IMR-90 (cell line): Measurements from ENCODE around the gene CACNA1G. TPM values are rescaled to one million over a fixed set of nuclear protein-coding genes. Genes with fewer than 3 reads are reported as not detected.

Experiments
- ATAC-seq: fragments of 200-7000 bp; cut with Tn5 transposase; 2 replicates; pipeline ENCODE4 v1.9.1; 2020; ENCODE audit warnings: low read depth, mild to moderate bottlenecking, moderate library complexity
- BruUV-seq: library from RNA; stranded (reverse); fragments of 400-500 nt; replicated peaks from 2 replicates; lab custom pipeline; 2021; lab: Mats Ljungman, UMichigan
- CTCF ChIA-PET: fragments of 300-600 bp; formaldehyde crosslinking; extraction: SDS; loops from one replicate; lab custom pipeline; 2021; ENCODE audit warnings: antibody characterized with exemption; lab: Yijun Ruan, JAX
- POLR2A ChIA-PET: fragments of 300-600 bp; sonication (Branson Sonifier 250); formaldehyde crosslinking; loops from one replicate; lab custom pipeline; 2022; ENCODE audit warnings: antibody characterized with exemption; ENCODE audit not compliant: unreplicated experiment; lab: Charles Lee
- DNase-seq: peaks from one replicate; pipeline ENCODE4 v3.0.0; 2013
- H2AFZ ChIP-seq: replicated peaks from 2 replicates; pipeline ENCODE3; 2013; ENCODE audit warnings: low read length, mild to moderate bottlenecking; ENCODE audit not compliant: poor library complexity
- H2AK5ac ChIP-seq: 2 replicates; pipeline ENCODE4 v1.6.1; 2013; ENCODE audit warnings: low read depth, low read length, inconsistent platforms
- H2AK9ac ChIP-seq: replicated peaks from 2 replicates; pipeline ENCODE3; 2013; ENCODE audit warnings: mild to moderate bottlenecking, low read depth, low read length, moderate library complexity; ENCODE audit not compliant: poor library complexity
- H2BK120ac ChIP-seq: 2 replicates; pipeline ENCODE4 v1.6.1; 2013; ENCODE audit warnings: low read depth, low read length, inconsistent platforms
- H2BK15ac ChIP-seq: 3 replicates; pipeline ENCODE4 v1.6.1; 2013; ENCODE audit warnings: low read depth, low read length, inconsistent platforms
- H2BK20ac ChIP-seq: 2 replicates; pipeline ENCODE4 v1.6.1; 2013; ENCODE audit warnings: low read depth, mild to moderate bottlenecking, inconsistent platforms, low read length, moderate library complexity
- H2BK5ac ChIP-seq: 2 replicates; pipeline ENCODE4 v1.6.1; 2013; ENCODE audit warnings: mild to moderate bottlenecking, low read depth, low read length, inconsistent platforms; ENCODE audit not compliant: poor library complexity, severe bottlenecking
- H3K14ac ChIP-seq: replicated peaks from 2 replicates; pipeline ENCODE4 v1.6.1; 2013; ENCODE audit warnings: low read depth, low read length, inconsistent platforms
- H3K18ac ChIP-seq: 2 replicates; pipeline ENCODE4 v1.6.1; 2013; ENCODE audit warnings: low read depth, low read length, control low read depth
- H3K23ac ChIP-seq: 2 replicates; pipeline ENCODE4 v1.6.1; 2013; ENCODE audit warnings: low read depth, low read length, inconsistent platforms
- H3K27ac ChIP-seq: 2 replicates; pipeline ENCODE4 v1.5.1; 2013; ENCODE audit warnings: mild to moderate bottlenecking, control low read depth, low read length; ENCODE audit not compliant: insufficient read depth
- H3K27me3 ChIP-seq: 2 replicates; pipeline ENCODE4 v1.6.1; 2013; ENCODE audit warnings: low read length; ENCODE audit not compliant: control insufficient read depth, insufficient read depth
- H3K36me3 ChIP-seq: 2 replicates; pipeline ENCODE4 v1.6.1; 2013; ENCODE audit warnings: low read length, mixed read lengths; ENCODE audit not compliant: control insufficient read depth, insufficient read depth
- H3K4ac ChIP-seq: 2 replicates; pipeline ENCODE4 v1.6.1; 2013; ENCODE audit warnings: low read depth, low read length, inconsistent platforms
- H3K4me1 ChIP-seq: 2 replicates; pipeline ENCODE4 v1.6.1; 2013; ENCODE audit warnings: low read length, mixed read lengths; ENCODE audit not compliant: control insufficient read depth, insufficient read depth
- H3K4me2 ChIP-seq: 2 replicates; pipeline ENCODE4 v1.6.1; 2013; ENCODE audit warnings: low read depth, mild to moderate bottlenecking, control low read depth, low read length, moderate library complexity
- H3K4me3 ChIP-seq: 2 replicates; pipeline ENCODE4 v1.5.1; 2013; ENCODE audit warnings: low read depth, mild to moderate bottlenecking, control low read depth, low read length, moderate library complexity; ENCODE audit not compliant: insufficient read depth
- H3K56ac ChIP-seq: 2 replicates; pipeline ENCODE4 v1.6.1; 2013; ENCODE audit warnings: low read length, inconsistent platforms; ENCODE audit not compliant: insufficient read depth; ENCODE audit errors: extremely low read depth
- H3K79me1 ChIP-seq, 2 experiments: 2 replicates each; pipeline ENCODE4 v1.6.1; 2013; ENCODE audit warnings: low read length in 2 of 2, inconsistent platforms in 1 of 2, low read depth in 1 of 2
- H3K9ac ChIP-seq: 2 replicates; pipeline ENCODE4 v1.6.1; 2013; ENCODE audit warnings: low read depth, low read length, control low read depth
- H3K9me1 ChIP-seq: 2 replicates; pipeline ENCODE4 v1.6.1; 2013; ENCODE audit warnings: low read length, inconsistent platforms; ENCODE audit not compliant: insufficient read depth
- H3K9me3 ChIP-seq: 2 replicates; pipeline ENCODE4 v1.6.1; 2013; ENCODE audit warnings: low read length; ENCODE audit not compliant: control insufficient read depth, insufficient read depth
- H4K20me1 ChIP-seq: 2 replicates; pipeline ENCODE4 v1.6.1; 2013; ENCODE audit warnings: low read length, inconsistent platforms; ENCODE audit not compliant: insufficient read depth
- H4K5ac ChIP-seq: 2 replicates; pipeline ENCODE4 v1.6.1; 2013; ENCODE audit warnings: mild to moderate bottlenecking, low read depth, low read length, control low read depth
- H4K8ac ChIP-seq, 2 experiments: 2 replicates each; pipeline ENCODE4 v1.6.1; 2013; ENCODE audit warnings: low read depth in 2 of 2, low read length in 2 of 2, control low read depth in 1 of 2, inconsistent platforms in 1 of 2
- H4K91ac ChIP-seq: 2 replicates; pipeline ENCODE4 v1.6.1; 2013; ENCODE audit warnings: low read depth, low read length, inconsistent platforms; ENCODE audit not compliant: insufficient read depth
- BHLHE40 ChIP-seq: fragments of 150-350 bp; IDR thresholded peaks from 2 replicates; pipeline ENCODE4 v1.6.1; 2016; ENCODE audit warnings: mild to moderate bottlenecking, low read depth, low read length
- CEBPB ChIP-seq: IDR thresholded peaks from 2 replicates; pipeline ENCODE4 v1.6.1; 2012; ENCODE audit warnings: low read depth, low read length, improper control_type of control experiment
- CHD1 ChIP-seq: IDR thresholded peaks from 2 replicates; pipeline ENCODE4 v1.6.1; 2012; ENCODE audit warnings: low read depth, low read length, improper control_type of control experiment
- FOS ChIP-seq: fragments of 150-350 bp; IDR thresholded peaks from 2 replicates; pipeline ENCODE4 v1.6.1; 2016; ENCODE audit warnings: low read depth, low read length
- MAFK ChIP-seq: IDR thresholded peaks from 2 replicates; pipeline ENCODE4 v1.6.1; 2012; ENCODE audit warnings: low read depth, low read length, improper control_type of control experiment
- MXI1 ChIP-seq: IDR thresholded peaks from 2 replicates; pipeline ENCODE4 v1.6.1; 2012; ENCODE audit warnings: low read depth, mild to moderate bottlenecking, low read length, moderate library complexity, borderline replicate concordance
- NFE2L2 ChIP-seq: fragments of 150-350 bp; IDR thresholded peaks from 2 replicates; pipeline ENCODE4 v1.6.1; 2016; ENCODE audit warnings: low read depth, mild to moderate bottlenecking, low read length
- POLR2A ChIP-seq: IDR thresholded peaks from 2 replicates; pipeline ENCODE4 v1.6.1; 2012; ENCODE audit warnings: mild to moderate bottlenecking, low read depth, low read length
- RAD21 ChIP-seq: IDR thresholded peaks from 2 replicates; pipeline ENCODE4 v1.6.1; 2012; ENCODE audit warnings: low read length, improper control_type of control experiment
- RCOR1 ChIP-seq: IDR thresholded peaks from 2 replicates; pipeline ENCODE4 v1.6.1; 2012; ENCODE audit warnings: mild to moderate bottlenecking, low read length, improper control_type of control experiment; ENCODE audit not compliant: insufficient replicate concordance
- RFX5 ChIP-seq: IDR thresholded peaks from 2 replicates; pipeline ENCODE4 v1.8.0; 2012; ENCODE audit warnings: low read depth, mild to moderate bottlenecking, low read length, moderate library complexity
- WGBS, 2 experiments: methylation state at CpG; one replicate each; pipeline versions ENCODE4 v1.1.5 to v1.1.7; 2013; ENCODE audit warnings: missing lambda C conversion rate in 2 of 2; ENCODE audit not compliant: insufficient read length in 1 of 2; ENCODE audit errors: extremely low coverage in 2 of 2; 5-methylcytosine and 5-hydroxymethylcytosine counted together
- dilution Hi-C: fragments of 300-500 bp; cut with HindIII; formaldehyde crosslinking; loops from one replicate; pipeline ENCODE4 v1.14.3; 2018; ENCODE audit warnings: low sequenced_read_pairs; ENCODE audit not compliant: unreplicated experiment
- in situ Hi-C: fragments of 300-500 bp; cut with MboI; formaldehyde crosslinking; loops from 3 replicates; pipeline ENCODE4 v1.14.3; 2019; ENCODE audit warnings: low sequenced_read_pairs, inconsistent platforms, mixed read lengths
- intact Hi-C: fragments of 100-400 bp; cut with micrococcal nuclease; formaldehyde crosslinking; loops from 2 replicates; pipeline ENCODE4 v1.10.0; 2022
- polyA plus RNA-seq, 3 experiments: library from polyadenylated mRNA; depleted of rRNA; stranded (reverse); fragments of >200 nt; gene quantifications; 2 replicates each; pipeline ENCODE4 v1.2.3, GENCODE V29; 2012; ENCODE audit warnings: low replicate concordance in 1 of 3
- total RNA-seq: library from RNA; depleted of rRNA; stranded (reverse); fragments of >200 nt; gene quantifications from 2 replicates; pipeline ENCODE4 v1.2.3, GENCODE V29; 2012
- TF ChIP-seq, protein P1 (sequence below): fragments of 150-350 bp; IDR thresholded peaks from 2 replicates; pipeline ENCODE4 v1.6.1; 2017; ENCODE audit warnings: mild to moderate bottlenecking, antibody characterized with exemption, low read length, low read depth
- TF ChIP-seq, protein P2 (sequence below): conservative IDR thresholded peaks from 2 replicates; pipeline ENCODE4 v1.5.1; 2012; ENCODE audit warnings: mild to moderate bottlenecking, low read depth, low read length, improper control_type of control experiment
- TF ChIP-seq, protein P3 (sequence below): fragments of 150-350 bp; IDR thresholded peaks from 2 replicates; pipeline ENCODE4 v1.6.1; 2016; ENCODE audit warnings: low read depth, mild to moderate bottlenecking, low read length, moderate library complexity, borderline replicate concordance

The CACNA1G gene
- total and polyA plus RNA-seq, 2 of the 4 experiments (the other 2 are of a cell fraction) = under 0.01 to 0.03 TPM

DNA sequence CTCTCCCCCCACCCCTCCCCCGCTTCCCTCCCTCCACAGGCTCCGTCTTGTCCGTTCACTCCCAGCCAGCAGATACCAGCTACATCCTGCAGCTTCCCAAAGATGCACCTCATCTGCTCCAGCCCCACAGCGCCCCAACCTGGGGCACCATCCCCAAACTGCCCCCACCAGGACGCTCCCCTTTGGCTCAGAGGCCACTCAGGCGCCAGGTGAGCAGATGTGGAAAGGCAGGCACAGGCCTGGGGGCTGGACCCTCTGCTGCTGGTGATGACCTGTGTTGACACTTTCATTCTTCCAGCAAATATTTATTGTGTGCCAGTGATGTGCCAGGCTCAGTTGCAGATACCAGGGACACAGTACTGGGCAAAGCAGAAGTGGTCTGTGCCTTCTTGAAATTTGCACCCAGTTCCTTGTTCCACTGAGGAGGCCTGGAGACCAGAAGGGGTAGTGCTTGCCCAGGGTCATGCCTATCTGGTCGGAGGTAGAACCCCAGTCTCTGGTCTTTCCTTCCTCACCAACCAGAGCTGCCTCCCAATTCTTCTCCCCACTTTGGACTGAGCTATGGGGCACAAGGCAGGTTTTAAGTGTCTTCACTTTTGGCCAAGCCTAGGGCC lies 63.9 kb downstream of the CACNA1G start:
- Histone ChIP-seq H3K4me3 (no peak overlapping the region), H2AFZ (no peak overlapping the region), H2BK15ac (no peak overlapping the region), H3K4me2 (no peak overlapping the region), H2BK20ac (no peak overlapping the region), H4K8ac (no peak overlapping the region), H3K27ac (no peak overlapping the region), H3K23ac (no peak overlapping the region), H3K18ac (no peak overlapping the region), H2BK120ac (no peak overlapping the region), H3K4ac (no peak overlapping the region), H3K36me3 (no peaks in the 10 kb centered on the region), H4K20me1 (no peaks in the 10 kb centered on the region), H3K9me3 (no peaks in the 10 kb centered on the region), H3K14ac (no peak overlapping the region), H3K79me1 (no peaks in the 10 kb centered on the region), H2AK5ac (no peak overlapping the region), H3K9me1 (no peaks in the 10 kb centered on the region), H3K4me1 (peaks cover 5% of the 10 kb centered on the region), H3K56ac (no peak overlapping the region), H3K27me3 (peaks cover 7% of the 10 kb centered on the region; the same call in 1 of the 2 replicates), H2AK9ac (no peak overlapping the region), H2BK5ac (no peak overlapping the region), H3K9ac (no peak overlapping the region), H4K5ac (no peak overlapping the region), H4K91ac (no peak overlapping the region)
- DNase-seq = no peak
- no peak for ATAC-seq
- POLR2A ChIA-PET = no interaction called here
- CTCF ChIA-PET = interaction anchor here (0.7 to 2.3 kb wide), 2 partner anchors 64 to 74 kb away, joined by 4 to 8 read pairs; partner anchors contain the start of gene CACNA1G
- dilution Hi-C loops (no loop called here), intact Hi-C loops (no loop called here), in situ Hi-C loops (no loop called here)
- 62% methylated on average over 4 of the region's 7 CpGs; no CpG with 5 or more reads in 1 of the 2 experiments for WGBS, 2 experiments
- TF ChIP-seq POLR2A = no peak
- TF ChIP-seq CHD1 = no peak
- TF ChIP-seq RCOR1 = no peak
- TF ChIP-seq, protein P1, sequence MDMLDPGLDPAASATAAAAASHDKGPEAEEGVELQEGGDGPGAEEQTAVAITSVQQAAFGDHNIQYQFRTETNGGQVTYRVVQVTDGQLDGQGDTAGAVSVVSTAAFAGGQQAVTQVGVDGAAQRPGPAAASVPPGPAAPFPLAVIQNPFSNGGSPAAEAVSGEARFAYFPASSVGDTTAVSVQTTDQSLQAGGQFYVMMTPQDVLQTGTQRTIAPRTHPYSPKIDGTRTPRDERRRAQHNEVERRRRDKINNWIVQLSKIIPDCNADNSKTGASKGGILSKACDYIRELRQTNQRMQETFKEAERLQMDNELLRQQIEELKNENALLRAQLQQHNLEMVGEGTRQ = no peak
- no peak for TF ChIP-seq CEBPB
- no peak for TF ChIP-seq RFX5
- no peak for TF ChIP-seq MAFK
- TF ChIP-seq, protein P2, sequence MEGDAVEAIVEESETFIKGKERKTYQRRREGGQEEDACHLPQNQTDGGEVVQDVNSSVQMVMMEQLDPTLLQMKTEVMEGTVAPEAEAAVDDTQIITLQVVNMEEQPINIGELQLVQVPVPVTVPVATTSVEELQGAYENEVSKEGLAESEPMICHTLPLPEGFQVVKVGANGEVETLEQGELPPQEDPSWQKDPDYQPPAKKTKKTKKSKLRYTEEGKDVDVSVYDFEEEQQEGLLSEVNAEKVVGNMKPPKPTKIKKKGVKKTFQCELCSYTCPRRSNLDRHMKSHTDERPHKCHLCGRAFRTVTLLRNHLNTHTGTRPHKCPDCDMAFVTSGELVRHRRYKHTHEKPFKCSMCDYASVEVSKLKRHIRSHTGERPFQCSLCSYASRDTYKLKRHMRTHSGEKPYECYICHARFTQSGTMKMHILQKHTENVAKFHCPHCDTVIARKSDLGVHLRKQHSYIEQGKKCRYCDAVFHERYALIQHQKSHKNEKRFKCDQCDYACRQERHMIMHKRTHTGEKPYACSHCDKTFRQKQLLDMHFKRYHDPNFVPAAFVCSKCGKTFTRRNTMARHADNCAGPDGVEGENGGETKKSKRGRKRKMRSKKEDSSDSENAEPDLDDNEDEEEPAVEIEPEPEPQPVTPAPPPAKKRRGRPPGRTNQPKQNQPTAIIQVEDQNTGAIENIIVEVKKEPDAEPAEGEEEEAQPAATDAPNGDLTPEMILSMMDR = no peak
- no peak for TF ChIP-seq NFE2L2
- TF ChIP-seq, protein P3, sequence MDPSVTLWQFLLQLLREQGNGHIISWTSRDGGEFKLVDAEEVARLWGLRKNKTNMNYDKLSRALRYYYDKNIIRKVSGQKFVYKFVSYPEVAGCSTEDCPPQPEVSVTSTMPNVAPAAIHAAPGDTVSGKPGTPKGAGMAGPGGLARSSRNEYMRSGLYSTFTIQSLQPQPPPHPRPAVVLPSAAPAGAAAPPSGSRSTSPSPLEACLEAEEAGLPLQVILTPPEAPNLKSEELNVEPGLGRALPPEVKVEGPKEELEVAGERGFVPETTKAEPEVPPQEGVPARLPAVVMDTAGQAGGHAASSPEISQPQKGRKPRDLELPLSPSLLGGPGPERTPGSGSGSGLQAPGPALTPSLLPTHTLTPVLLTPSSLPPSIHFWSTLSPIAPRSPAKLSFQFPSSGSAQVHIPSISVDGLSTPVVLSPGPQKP = no peak
- no peak for TF ChIP-seq RAD21
- no peak for TF ChIP-seq BHLHE40
- TF ChIP-seq FOS = no peak
- no peak for TF ChIP-seq MXI1
- BruUV-seq = no TSS peak
